Measurements from ENCODE around the gene RNF182. TPM values are rescaled to one million over a fixed set of nuclear protein-coding genes. Genes with fewer than 3 reads are reported as not detected.

The RNF182 gene
- total and polyA plus RNA-seq, 2 donors: 0.90 to 1.4 TPM

GRCh38 chr6:13988049-13988738 lies 63.4 kb downstream of the RNF182 start:
- no peaks in the 10 kb centered on the region for H3K9me3 ChIP-seq (ENCODE audit: control insufficient read depth in 2 of 2, insufficient read depth in 1 of 2, low read length in 1 of 2)
- no peak overlapping the region for H3K27ac ChIP-seq (ENCODE audit: low read depth in 1 of 2, low read length in 1 of 2)
- no peak overlapping the region for H3K4me3 ChIP-seq (ENCODE audit: low read length in 2 of 2)
- no peak for DNase-seq (ENCODE audit: low read depth in 6 of 9, low spot score in 9 of 9)
- WGBS: 94% methylated on average over 5 of the region's 5 CpGs
- no peaks in the 10 kb centered on the region for H3K27me3 ChIP-seq (ENCODE audit: control insufficient read depth in 2 of 2, insufficient read depth in 1 of 2, low read length in 1 of 2)
- H3K36me3 ChIP-seq (ENCODE audit: control insufficient read depth in 2 of 2, insufficient read depth in 2 of 2, low read length in 1 of 2): no peaks in the 10 kb centered on the region
- no peaks in the 10 kb centered on the region for H3K4me1 ChIP-seq (ENCODE audit: control insufficient read depth in 2 of 2, insufficient read depth in 2 of 2, low read length in 2 of 2)

DNA sequence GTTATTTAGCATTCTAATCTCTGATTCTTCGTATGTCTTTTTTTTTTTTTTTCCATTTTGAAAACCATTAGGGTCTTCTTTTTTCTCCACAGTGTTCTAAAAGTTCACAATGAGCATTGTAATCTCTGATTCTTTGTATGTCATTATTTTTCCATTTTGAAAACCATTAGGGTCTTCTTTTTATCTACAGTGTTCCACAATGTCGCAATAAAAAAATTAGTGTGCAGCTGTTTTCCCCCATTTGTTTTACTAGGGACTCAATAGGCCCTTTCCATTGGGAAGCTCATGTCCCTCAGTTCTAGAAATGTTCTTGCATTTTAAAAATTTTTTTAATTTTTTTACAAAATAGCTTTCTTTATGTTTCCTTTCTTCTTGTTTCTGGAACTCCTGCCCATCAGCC lies 64.2 kb downstream of the RNF182 start:
- Histone ChIP-seq H3K27me3 (ENCODE audit: control insufficient read depth in 2 of 2, insufficient read depth in 1 of 2, low read length in 1 of 2) (no peaks in the 10 kb centered on the region), H3K36me3 (ENCODE audit: control insufficient read depth in 2 of 2, insufficient read depth in 2 of 2, low read length in 1 of 2) (no peaks in the 10 kb centered on the region), H3K27ac (ENCODE audit: low read depth in 1 of 2, low read length in 1 of 2) (no peak overlapping the region), H3K4me3 (ENCODE audit: low read length in 2 of 2) (no peak overlapping the region), H3K4me1 (ENCODE audit: control insufficient read depth in 2 of 2, insufficient read depth in 2 of 2, low read length in 2 of 2) (no peaks in the 10 kb centered on the region), H3K9me3 (ENCODE audit: control insufficient read depth in 2 of 2, insufficient read depth in 1 of 2, low read length in 1 of 2) (no peaks in the 10 kb centered on the region)
- 99% methylated on average over 2 of the region's 2 CpGs for WGBS
- no peak for DNase-seq (ENCODE audit: low read depth in 6 of 9, low spot score in 9 of 9)

DNA sequence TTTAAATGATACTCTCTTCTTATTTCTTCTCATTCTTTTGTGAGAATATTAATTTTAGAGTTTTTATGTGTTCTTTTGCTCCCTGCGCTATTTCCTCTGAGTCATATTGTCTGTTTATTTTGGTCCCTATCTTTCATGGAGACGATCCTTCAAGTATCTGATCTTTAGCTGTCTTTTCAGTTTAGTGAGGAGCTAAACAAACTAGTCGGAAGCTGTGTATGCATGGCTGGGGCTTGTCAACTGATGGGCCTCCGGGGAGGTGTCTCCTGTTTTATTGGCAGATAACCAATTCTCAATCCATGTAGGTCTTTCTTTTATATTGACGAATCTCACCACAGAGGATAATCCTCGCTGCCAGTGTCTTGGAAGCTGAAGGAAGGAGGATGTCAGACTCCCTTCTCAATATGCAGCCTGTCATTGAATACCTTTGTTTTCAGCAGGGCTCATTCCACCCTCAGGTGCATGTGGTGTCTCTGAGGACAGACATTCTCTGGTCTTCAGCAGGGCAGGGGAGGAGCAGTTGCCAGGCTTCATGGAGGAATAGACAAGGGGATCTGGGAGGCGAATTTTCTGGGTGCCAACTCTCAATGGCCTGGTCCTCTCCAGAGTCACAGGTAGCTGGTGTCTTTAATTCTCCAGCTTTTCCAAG lies 64.9 kb downstream of the RNF182 start:
- no peaks in the 10 kb centered on the region for H3K27me3 ChIP-seq (ENCODE audit: control insufficient read depth in 2 of 2, insufficient read depth in 1 of 2, low read length in 1 of 2)
- H3K36me3 ChIP-seq (ENCODE audit: control insufficient read depth in 2 of 2, insufficient read depth in 2 of 2, low read length in 1 of 2): no peaks in the 10 kb centered on the region
- no peak for DNase-seq (ENCODE audit: low read depth in 6 of 9, low spot score in 9 of 9)
- H3K4me1 ChIP-seq (ENCODE audit: control insufficient read depth in 2 of 2, insufficient read depth in 2 of 2, low read length in 2 of 2): no peaks in the 10 kb centered on the region
- H3K4me3 ChIP-seq (ENCODE audit: low read length in 2 of 2): no peak overlapping the region
- no peaks in the 10 kb centered on the region for H3K9me3 ChIP-seq (ENCODE audit: control insufficient read depth in 2 of 2, insufficient read depth in 1 of 2, low read length in 1 of 2)
- WGBS: 80% methylated on average over 7 of the region's 7 CpGs
- no peak overlapping the region for H3K27ac ChIP-seq (ENCODE audit: low read depth in 1 of 2, low read length in 1 of 2)

- DNase-seq (ENCODE audit: low read depth in 6 of 9, low spot score in 9 of 9): no peak
- no peak overlapping the region for H3K4me3 ChIP-seq (ENCODE audit: low read length in 2 of 2)
- H3K27me3 ChIP-seq (ENCODE audit: control insufficient read depth in 2 of 2, insufficient read depth in 1 of 2, low read length in 1 of 2): no peaks in the 10 kb centered on the region
- no peak overlapping the region for H3K27ac ChIP-seq (ENCODE audit: low read depth in 1 of 2, low read length in 1 of 2)
- no peaks in the 10 kb centered on the region for H3K9me3 ChIP-seq (ENCODE audit: control insufficient read depth in 2 of 2, insufficient read depth in 1 of 2, low read length in 1 of 2)
- no peaks in the 10 kb centered on the region for H3K4me1 ChIP-seq (ENCODE audit: control insufficient read depth in 2 of 2, insufficient read depth in 2 of 2, low read length in 2 of 2)
- WGBS: 94% methylated on average over 3 of the region's 3 CpGs
- H3K36me3 ChIP-seq (ENCODE audit: control insufficient read depth in 2 of 2, insufficient read depth in 2 of 2, low read length in 1 of 2): no peaks in the 10 kb centered on the region
Measured at GRCh38 chr6:13990796-13991195, 66.0 kb downstream of the RNF182 start.

DNA sequence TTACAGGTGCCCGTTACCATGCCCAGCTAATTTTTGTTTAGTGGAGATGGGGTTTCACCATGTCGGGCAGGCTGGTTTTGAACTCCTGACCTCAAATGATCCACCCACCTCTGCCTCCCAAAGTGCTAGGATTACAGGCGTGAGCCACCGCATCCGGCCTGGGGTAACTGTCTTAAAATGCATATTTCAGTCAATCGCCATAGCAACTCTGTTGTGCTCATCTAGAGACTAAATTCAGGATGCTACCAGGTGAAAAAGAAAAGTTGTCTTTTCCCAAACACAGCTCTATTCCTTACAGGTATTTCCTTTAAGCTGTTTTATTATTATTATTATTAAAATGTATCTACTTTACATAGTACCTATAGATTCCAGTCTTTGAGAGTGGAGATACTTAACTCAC lies 66.6 kb downstream of the RNF182 start:
- Histone ChIP-seq H3K27ac (ENCODE audit: low read depth in 1 of 2, low read length in 1 of 2) (no peak overlapping the region), H3K27me3 (ENCODE audit: control insufficient read depth in 2 of 2, insufficient read depth in 1 of 2, low read length in 1 of 2) (no peaks in the 10 kb centered on the region), H3K4me3 (ENCODE audit: low read length in 2 of 2) (no peak overlapping the region), H3K4me1 (ENCODE audit: control insufficient read depth in 2 of 2, insufficient read depth in 2 of 2, low read length in 2 of 2) (no peaks in the 10 kb centered on the region), H3K36me3 (ENCODE audit: control insufficient read depth in 2 of 2, insufficient read depth in 2 of 2, low read length in 1 of 2) (no peaks in the 10 kb centered on the region), H3K9me3 (ENCODE audit: control insufficient read depth in 2 of 2, insufficient read depth in 1 of 2, low read length in 1 of 2) (no peaks in the 10 kb centered on the region)
- no peak for DNase-seq (ENCODE audit: low read depth in 6 of 9, low spot score in 9 of 9)
- WGBS: 97% methylated on average over 6 of the region's 6 CpGs

GRCh38 chr6:13992417-13993055 lies 67.8 kb downstream of the RNF182 start:
- Histone ChIP-seq H3K27me3 (ENCODE audit: control insufficient read depth in 2 of 2, insufficient read depth in 1 of 2, low read length in 1 of 2) (no peaks in the 10 kb centered on the region), H3K4me3 (ENCODE audit: low read length in 2 of 2) (no peak overlapping the region), H3K36me3 (ENCODE audit: control insufficient read depth in 2 of 2, insufficient read depth in 2 of 2, low read length in 1 of 2) (no peaks in the 10 kb centered on the region), H3K9me3 (ENCODE audit: control insufficient read depth in 2 of 2, insufficient read depth in 1 of 2, low read length in 1 of 2) (no peaks in the 10 kb centered on the region), H3K4me1 (ENCODE audit: control insufficient read depth in 2 of 2, insufficient read depth in 2 of 2, low read length in 2 of 2) (no peaks in the 10 kb centered on the region), H3K27ac (ENCODE audit: low read depth in 1 of 2, low read length in 1 of 2) (no peak overlapping the region)
- WGBS: 95% methylated on average over 5 of the region's 5 CpGs
- no peak for DNase-seq (ENCODE audit: low read depth in 6 of 9, low spot score in 9 of 9)

DNA sequence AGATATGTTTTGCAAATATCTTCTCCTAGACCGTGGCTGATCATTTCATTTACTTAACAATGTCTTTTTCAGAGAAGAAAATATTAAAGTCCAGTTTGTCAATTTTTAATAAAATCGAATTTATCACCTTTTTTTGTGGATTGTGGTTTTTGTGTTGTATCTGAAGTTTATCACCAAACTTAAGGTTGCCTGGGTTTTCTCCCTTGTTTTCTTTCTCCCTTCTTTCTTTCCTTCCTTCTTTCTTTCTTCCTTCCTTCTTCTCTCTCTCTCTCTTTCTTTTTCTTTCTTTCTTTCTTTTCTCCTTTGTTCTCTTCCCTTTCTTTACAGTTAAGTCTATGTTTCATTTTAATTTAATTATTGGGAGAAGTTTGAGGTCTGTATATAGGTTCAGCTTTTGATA lies 68.7 kb downstream of the RNF182 start:
- Histone ChIP-seq H3K9me3 (ENCODE audit: control insufficient read depth in 2 of 2, insufficient read depth in 1 of 2, low read length in 1 of 2) (no peaks in the 10 kb centered on the region), H3K36me3 (ENCODE audit: control insufficient read depth in 2 of 2, insufficient read depth in 2 of 2, low read length in 1 of 2) (no peaks in the 10 kb centered on the region), H3K4me3 (ENCODE audit: low read length in 2 of 2) (no peak overlapping the region), H3K4me1 (ENCODE audit: control insufficient read depth in 2 of 2, insufficient read depth in 2 of 2, low read length in 2 of 2) (no peaks in the 10 kb centered on the region), H3K27me3 (ENCODE audit: control insufficient read depth in 2 of 2, insufficient read depth in 1 of 2, low read length in 1 of 2) (no peaks in the 10 kb centered on the region), H3K27ac (ENCODE audit: low read depth in 1 of 2, low read length in 1 of 2) (no peak overlapping the region)
- WGBS: 46% methylated on average over 2 of the region's 2 CpGs
- no peak for DNase-seq (ENCODE audit: low read depth in 6 of 9, low spot score in 9 of 9)

GRCh38 chr6:13998356-13998755 lies 73.6 kb downstream of the RNF182 start:
- no peaks in the 10 kb centered on the region for H3K36me3 ChIP-seq (ENCODE audit: control insufficient read depth in 2 of 2, insufficient read depth in 2 of 2, low read length in 1 of 2)
- no peak overlapping the region for H3K4me3 ChIP-seq (ENCODE audit: low read length in 2 of 2)
- no peak for DNase-seq (ENCODE audit: low read depth in 6 of 9, low spot score in 9 of 9)
- H3K27me3 ChIP-seq (ENCODE audit: control insufficient read depth in 2 of 2, insufficient read depth in 1 of 2, low read length in 1 of 2): no peaks in the 10 kb centered on the region
- H3K27ac ChIP-seq (ENCODE audit: low read depth in 1 of 2, low read length in 1 of 2): no peak overlapping the region
- H3K9me3 ChIP-seq (ENCODE audit: control insufficient read depth in 2 of 2, insufficient read depth in 1 of 2, low read length in 1 of 2): no peaks in the 10 kb centered on the region
- WGBS: 96% methylated on average over 3 of the region's 3 CpGs
- no peaks in the 10 kb centered on the region for H3K4me1 ChIP-seq (ENCODE audit: control insufficient read depth in 2 of 2, insufficient read depth in 2 of 2, low read length in 2 of 2)

- H3K4me3 ChIP-seq (ENCODE audit: low read length in 2 of 2): no peak overlapping the region
- H3K27me3 ChIP-seq (ENCODE audit: control insufficient read depth in 2 of 2, insufficient read depth in 1 of 2, low read length in 1 of 2): no peaks in the 10 kb centered on the region
- no peak overlapping the region for H3K27ac ChIP-seq (ENCODE audit: low read depth in 1 of 2, low read length in 1 of 2)
- no peaks in the 10 kb centered on the region for H3K9me3 ChIP-seq (ENCODE audit: control insufficient read depth in 2 of 2, insufficient read depth in 1 of 2, low read length in 1 of 2)
- H3K4me1 ChIP-seq (ENCODE audit: control insufficient read depth in 2 of 2, insufficient read depth in 2 of 2, low read length in 2 of 2): no peaks in the 10 kb centered on the region
- DNase-seq (ENCODE audit: low read depth in 6 of 9, low spot score in 9 of 9): no peak
- H3K36me3 ChIP-seq (ENCODE audit: control insufficient read depth in 2 of 2, insufficient read depth in 2 of 2, low read length in 1 of 2): no peaks in the 10 kb centered on the region
- 96% methylated on average over 3 of the region's 3 CpGs for WGBS
Measured at GRCh38 chr6:14000901-14001300, 76.1 kb downstream of the RNF182 start.
